GM12801 (cell line): ENCODE data around the gene PYCARD.

ENCODE experiments used
- CTCF ChIP-seq: IDR thresholded peaks from one replicate; pipeline ENCODE4 v1.5.1; 2011; ENCODE audit warnings: control low read depth; ENCODE audit not compliant: insufficient read length; ENCODE audit errors: extremely low read depth

The PYCARD gene

DNA sequence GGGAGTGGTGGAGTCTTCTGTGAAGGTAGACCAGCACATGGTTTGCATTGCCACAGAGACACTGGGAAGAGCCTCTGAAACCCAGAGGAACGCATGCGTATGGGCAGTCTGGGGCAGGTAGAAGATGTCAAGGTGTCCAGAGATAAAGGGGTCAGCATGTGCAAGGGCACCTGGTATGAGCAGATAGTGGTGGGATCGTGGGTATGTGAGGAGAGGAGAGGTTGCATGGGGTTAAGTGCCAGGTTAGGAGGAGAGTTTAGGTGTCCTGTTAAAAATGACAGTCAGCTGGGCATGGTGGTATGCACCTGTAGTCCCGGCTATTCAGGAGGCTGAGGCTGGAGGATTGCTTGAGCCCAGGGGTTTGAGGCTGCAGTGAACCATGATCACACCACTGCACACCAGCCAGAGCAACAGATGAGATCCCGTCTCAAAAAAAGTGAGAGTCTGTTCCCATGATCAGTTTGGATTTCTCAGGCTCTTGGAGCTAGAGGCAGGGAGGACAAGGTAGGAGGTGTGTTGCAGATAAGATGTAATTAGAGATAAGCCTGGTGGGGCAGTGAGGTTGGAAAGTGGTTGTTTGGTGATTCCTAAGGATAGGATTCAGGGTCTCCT lies 3.0 kb downstream of the PYCARD start:
- TF ChIP-seq CTCF, result no peak

DNA sequence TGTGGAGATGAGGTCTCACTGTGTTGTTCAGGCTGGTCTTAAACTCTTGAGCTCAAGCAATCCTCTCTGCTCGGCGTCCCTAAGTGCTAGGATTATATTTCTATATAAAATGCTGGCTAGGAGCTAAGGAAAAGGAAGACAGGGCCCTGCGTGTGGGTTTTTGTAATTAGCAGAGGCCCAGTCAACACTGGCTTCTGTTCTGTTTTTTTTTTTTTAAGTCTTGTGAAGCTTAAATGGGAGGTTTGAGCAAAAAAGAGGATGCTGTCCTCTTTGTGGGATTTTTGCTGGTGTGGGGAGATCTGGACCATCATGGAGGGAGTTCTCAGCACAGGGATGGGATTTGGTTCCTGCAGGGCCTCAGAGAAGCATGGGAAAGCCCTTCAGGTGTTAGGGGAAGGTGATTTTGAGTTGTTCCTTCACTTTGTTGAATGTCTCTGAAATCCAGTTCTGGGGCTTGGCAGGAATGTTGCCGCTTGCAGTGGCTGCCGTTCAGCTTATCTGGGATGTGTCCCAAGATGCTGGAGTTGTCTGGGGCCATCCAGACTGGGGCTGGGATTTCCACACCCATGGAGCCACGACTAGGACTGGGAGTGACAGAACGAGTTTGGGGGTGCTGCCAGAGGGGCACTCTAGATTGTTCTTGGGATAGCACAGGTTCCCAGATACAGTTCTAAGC lies 4.2 kb downstream of the PYCARD start:
- no peak for TF ChIP-seq CTCF

DNA sequence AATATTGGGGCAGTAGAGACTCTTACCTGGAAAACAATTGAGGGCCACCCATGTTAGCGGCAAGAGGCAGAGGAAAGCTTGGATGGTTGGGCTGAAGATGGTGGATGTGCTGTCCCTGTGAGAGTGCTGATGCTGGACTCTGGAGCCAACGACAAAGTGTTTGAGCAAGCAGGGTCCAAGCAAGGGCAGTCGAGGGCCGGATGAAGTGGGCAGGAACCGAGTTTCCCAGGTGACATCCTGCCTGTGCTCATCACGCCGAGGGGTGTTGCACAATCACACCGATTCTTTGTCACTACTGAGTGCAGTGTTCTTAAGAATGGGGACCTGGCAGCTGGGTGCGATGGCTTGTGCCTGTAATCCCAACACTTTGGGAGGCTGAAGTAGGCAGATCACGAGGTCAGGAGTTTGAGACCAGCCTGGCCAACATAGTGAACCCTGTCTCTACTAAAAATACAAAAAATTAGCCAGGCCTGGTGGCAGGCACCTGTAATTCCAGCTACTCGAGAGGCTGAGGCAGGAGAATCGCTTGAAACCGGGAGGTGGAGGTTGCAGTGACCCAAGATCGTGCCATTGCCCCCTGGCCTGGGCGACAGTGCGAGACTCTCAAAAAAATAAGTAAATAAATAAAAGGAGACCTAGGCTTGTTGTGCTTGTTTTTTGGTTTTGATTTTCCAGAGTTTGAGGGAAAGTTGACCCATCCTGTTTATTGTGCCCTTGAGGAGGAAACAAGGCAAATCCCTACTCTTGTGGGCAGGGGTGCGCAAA lies 6.1 kb downstream of the PYCARD start:
- TF ChIP-seq CTCF, result no peak

GRCh38 chr16:31194898-31195297 lies 7.7 kb downstream of the PYCARD start:
- no peak for TF ChIP-seq CTCF

- TF ChIP-seq CTCF, result no peak
Observed at GRCh38 chr16:31193874-31194273, 8.7 kb downstream of the PYCARD start.

- TF ChIP-seq CTCF, result no peak
Observed at GRCh38 chr16:31192856-31193642, 9.5 kb downstream of the PYCARD start.
